ENCODE results near the gene PDE4A.

Gene PDE4A

DNA sequence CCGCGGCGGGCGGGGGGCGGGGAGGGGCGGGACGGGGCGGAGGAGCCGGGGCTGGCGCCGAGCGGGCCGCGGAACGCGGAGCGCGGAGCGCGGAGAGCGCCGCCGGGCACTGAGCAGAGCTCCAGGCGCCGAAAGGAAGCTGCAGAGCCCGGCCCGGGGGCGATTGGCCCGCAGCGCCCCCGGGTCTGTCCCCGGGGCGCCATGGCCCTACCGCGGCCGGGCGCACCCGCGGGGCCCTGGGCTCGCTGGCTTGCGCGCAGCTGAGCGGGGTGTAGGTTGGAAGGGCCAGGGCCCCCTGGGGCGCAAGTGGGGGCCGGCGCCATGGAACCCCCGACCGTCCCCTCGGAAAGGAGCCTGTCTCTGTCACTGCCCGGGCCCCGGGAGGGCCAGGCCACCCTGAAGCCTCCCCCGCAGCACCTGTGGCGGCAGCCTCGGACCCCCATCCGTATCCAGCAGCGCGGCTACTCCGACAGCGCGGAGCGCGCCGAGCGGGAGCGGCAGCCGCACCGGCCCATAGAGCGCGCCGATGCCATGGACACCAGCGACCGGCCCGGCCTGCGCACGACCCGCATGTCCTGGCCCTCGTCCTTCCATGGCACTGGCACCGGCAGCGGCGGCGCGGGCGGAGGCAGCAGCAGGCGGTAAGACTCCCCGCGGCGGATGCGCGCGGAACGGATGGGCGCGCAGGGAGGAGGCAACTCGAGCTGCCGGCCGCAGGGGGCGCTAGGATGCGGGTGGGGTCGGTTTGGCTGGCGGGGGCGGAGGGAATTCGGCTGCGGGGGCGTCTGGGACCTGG, at the start of gene PDE4A:
PDE4A (plus strand) TSS at position 95 of the 796 bp plus-strand sequence; CDS start at position 322, 227 bp downstream.
- TF ChIP-seq, protein P1, sequence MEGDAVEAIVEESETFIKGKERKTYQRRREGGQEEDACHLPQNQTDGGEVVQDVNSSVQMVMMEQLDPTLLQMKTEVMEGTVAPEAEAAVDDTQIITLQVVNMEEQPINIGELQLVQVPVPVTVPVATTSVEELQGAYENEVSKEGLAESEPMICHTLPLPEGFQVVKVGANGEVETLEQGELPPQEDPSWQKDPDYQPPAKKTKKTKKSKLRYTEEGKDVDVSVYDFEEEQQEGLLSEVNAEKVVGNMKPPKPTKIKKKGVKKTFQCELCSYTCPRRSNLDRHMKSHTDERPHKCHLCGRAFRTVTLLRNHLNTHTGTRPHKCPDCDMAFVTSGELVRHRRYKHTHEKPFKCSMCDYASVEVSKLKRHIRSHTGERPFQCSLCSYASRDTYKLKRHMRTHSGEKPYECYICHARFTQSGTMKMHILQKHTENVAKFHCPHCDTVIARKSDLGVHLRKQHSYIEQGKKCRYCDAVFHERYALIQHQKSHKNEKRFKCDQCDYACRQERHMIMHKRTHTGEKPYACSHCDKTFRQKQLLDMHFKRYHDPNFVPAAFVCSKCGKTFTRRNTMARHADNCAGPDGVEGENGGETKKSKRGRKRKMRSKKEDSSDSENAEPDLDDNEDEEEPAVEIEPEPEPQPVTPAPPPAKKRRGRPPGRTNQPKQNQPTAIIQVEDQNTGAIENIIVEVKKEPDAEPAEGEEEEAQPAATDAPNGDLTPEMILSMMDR (IDR thresholded peaks at IDR 0.05): peak; percentile 49

DNA sequence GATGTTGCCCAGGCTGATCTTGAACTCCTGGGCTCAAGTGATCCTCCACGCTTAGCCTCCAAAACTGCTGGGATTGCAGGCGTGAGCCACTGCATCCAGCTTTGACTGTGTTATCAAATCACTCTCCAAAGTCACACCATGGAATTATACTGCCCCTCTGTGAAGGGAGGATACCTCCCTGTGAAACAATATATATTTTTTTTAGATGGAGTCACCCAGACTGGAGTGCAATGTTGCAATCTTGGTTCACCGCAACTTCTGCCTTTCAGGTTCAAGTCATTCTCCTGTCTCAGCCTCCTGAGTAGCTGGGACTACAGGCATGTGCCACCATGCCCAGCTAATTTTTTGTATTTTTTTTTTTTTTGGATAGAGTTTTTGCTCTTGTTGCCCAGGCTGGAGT, 47.6 kb upstream of the PDE4A start:
- TF ChIP-seq, protein P1 (IDR thresholded peaks at IDR 0.05): no peak

DNA sequence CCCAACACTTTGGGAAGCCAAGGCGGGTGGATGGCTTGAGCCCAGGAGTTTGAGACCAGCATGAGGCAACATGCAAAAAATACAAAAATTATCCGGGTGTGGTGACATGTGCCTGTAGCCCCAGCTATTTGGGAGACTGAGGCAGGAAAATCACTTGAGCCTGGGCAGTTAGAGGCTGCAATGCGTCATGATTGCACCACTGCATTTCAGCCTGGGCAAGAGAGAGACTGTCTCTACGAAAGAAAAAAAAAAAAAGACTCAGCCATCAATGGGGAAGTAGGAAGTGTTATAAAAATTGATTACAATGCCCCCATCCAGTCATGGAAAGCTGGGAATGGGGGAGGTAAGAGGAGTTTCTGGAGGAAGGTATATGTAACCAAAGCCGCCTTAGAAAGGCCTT, 45.4 kb upstream of the PDE4A start:
- TF ChIP-seq, protein P1 (IDR thresholded peaks at IDR 0.05): no peak

DNA sequence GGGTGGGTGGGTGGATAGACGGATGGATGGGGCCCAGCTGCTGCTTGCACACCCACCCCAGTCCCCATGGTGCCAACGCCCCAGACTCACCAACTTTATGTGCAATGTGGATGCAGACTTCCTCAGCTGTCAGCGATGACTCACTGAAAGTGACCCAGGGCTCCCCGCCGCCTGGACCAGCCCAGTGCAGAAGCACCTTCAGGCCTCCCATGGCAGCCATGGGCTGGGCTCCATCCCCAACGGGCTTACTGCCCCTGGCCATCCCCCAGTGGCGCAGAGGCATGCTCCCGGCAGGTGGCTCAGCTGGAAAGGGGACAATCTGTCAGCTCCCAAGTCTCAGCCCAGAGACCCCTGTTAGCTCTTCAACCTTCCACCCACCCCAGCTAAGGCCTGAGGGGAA, 42.2 kb upstream of the PDE4A start:
- TF ChIP-seq, protein P1 (IDR thresholded peaks at IDR 0.05): no peak

DNA sequence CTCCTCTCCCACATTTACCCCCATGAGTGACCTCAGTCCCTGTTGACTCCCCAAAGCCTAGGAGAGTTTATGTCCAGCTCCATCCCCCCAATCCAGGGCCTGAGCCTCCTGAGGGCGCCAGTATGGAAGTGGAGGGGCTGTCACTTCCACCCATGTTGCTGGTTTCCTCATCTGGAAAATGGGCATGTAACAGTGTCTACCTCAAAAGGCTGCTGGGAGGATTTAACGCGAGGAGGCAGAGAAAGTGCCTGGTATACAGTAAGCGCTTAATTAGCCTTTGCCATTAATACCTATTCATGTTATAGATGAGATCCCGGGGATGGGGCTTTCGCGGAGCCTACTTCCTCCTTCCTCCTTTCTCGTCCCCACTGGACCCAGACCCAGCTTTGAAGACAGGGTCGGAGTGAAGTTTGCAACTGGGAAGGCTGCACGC, 40.4 kb upstream of the PDE4A start:
- TF ChIP-seq, protein P1 (IDR thresholded peaks at IDR 0.05): no peak

DNA sequence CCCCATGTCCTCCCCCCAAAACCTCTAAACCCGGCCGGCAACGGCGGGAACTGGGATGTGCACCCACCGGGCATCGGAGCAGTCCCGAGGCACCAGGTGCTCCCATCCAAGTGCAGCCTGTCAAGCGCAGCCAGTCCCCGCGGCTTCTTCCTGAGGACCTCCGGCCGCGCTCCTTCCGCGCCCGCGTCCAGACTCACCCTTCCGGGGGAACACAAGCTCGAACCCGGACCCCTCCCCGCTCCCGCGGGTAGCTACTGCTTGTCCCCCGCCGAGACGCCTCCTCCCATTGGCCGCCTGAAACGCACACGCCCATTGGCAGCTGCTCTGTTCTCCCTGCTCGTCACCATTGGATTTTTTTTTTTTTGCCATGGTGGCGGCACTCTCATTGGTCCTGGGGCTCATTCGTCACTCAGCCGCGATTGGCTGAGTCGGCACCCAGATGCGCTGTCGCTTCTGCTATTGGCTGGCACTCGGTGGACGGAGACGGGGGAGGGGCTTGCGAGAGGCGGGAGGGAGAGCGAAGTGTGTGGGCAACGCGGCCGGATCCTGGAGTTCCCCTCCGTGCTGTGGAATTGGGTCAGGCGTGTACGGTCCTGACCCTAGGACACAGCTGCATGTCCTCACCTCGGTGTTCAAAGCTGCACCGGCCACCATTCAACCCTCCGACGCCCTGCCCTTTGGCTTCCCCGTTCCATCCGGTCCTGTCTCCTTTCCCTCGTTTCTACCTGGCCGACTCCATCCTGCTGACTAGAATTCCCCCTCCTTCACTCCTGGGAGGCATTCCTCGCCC, 39.8 kb upstream of the PDE4A start, which contains the start of gene TYK2:
TYK2 (minus strand) TSS at position 260 of the 790 bp plus-strand sequence. CDS start 2,166 bp downstream, outside the sequence.
- TF ChIP-seq, protein P1 (IDR thresholded peaks at IDR 0.05): no peak

DNA sequence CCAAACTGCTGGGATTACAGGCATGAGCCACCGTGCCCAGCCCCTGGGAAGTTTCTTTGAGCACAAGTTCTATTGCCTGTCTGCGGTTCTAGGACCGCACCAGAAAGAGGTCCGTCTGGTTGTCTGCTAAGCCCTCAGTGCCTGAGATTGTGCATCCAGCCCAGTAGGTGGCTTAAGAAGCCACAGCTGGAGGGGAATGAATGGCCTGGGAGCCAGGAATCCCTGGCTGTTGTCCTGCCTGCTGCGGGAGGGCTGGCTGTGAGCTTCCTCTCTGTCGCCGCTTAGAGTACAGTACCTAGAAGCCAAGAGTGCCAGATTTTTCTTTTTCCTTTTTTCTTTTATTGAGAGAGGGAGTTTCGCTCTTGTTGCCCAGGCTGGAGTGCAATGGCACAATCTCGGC, 35.8 kb upstream of the PDE4A start:
- TF ChIP-seq, protein P1 (IDR thresholded peaks at IDR 0.05): no peak
